ENCODE measurements around the gene SLC25A17. TPM values are rescaled to one million over a fixed set of nuclear protein-coding genes. Genes with fewer than 3 reads are reported as not detected.

SLC25A17 gene
- total RNA-seq (2022; extraction: Qiagen RNA extraction; ENCODE audit: low read depth): 19.2 to 25.1 TPM (median 20.8 TPM) in 5 replicates

DNA sequence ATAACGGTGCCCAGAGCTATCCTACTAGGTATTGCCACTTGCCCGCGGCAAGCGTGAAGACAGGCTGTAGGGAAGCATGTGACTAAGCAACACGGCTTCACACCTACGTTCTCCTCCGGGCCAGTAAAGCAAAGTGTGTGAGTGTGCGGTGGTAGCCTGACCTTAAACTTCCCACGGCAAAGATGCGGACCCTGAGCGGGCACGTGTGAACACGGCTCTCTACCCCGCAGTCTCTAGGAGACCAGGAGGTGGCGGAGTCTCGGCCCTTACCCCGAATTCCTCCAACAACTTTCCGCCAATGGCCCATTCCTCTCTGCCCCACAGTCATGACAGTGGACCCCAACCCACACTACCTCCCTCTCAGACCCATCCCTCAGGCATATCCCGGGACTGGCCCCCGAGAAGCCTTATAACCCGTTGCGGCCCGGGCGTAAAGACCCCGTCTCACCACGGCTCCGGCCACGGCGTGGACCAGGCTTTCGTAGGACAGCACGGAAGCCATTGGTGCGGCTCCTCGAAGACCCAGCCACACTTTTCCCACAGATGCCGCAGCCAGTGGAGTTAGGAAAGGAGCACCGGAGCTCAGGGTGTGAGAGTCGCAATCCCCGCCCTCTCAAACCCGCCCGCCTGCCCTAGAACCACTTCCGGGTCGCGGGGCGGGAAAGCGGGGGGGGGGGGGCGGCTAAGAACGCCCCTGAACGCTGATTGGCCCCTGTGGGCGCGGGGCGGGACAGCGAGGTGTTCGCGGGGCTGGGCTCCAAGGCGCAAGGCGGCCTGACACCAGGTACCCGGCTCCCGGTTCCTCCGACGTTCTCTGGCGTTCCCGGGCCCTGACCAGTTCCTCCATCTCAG is at the start of gene SLC25A17:
SLC25A17 (minus strand) TSS at position 600 of the 852 bp plus-strand sequence; CDS start at position 502, 98 bp downstream.

DNA sequence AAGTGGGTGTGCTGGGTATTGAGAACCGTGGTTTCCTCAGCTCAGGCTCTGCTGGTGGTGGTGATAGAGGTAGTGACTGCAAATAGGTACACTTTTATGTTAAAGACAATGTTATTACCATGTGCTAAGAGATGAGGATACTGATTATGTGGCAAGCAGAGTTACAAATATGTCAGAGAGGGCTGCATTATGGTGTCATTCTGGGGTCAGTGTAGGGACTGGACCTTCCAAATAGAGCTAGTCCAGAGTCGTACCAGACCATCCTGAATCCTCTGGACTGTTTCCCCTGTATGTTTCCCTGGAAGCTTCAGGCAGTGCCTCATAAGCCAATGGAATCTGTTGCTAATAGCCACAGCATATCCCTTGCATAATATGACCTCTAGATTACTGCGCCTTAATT is 42.9 kb upstream of the SLC25A17 start, which contains the start of gene DNAJB7:
DNAJB7 (minus strand) TSS at position 101 of the 400 bp plus-strand sequence. CDS start 119 bp downstream, outside the sequence.

DNA sequence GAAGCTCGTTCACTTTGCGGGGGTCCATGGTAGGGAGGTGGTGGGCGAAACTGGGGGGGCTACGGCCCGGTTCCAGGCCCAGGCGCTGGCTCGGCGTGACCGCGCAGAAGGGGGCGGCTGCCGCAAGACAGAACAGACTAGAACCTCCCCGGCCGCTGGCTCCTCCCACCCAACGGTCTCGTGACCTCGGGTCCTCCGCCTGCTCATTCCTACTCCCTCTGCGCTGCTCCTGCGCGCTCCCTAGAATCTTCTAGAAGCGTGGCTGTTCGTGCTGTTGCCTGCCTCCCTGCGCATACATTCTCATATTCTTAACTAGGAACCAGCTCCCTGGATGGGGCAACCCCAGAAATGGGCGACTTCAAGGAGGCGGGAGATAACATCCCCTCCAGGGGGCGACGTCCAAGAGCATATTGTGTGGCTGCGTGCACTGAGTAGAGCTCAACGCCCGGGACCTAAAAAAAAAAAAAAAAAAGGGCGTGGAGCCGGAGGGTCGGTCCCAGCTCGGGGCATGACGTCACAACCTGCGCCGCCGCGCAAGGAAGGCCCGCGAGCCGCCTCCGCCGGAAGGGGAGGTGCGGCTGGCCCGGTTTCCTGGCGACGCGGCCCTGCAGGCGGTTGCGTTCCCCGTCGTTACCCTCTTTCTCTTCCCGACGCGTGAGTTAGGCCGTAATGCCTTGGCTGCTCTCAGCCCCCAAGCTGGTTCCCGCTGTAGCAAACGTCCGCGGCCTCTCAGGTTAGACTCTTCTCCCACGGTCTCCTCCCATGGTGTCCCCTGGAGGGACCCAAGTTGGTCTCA is 37.6 kb upstream of the SLC25A17 start, which contains the start of the genes ST13 and XPNPEP3:
ST13 (minus strand) TSS at position 127 of the 796 bp plus-strand sequence; CDS start at position 28, 99 bp downstream.
XPNPEP3 (plus strand) TSS at position 636 of the 796 bp plus-strand sequence; CDS start at position 670, 34 bp downstream.

Other genes starting within 250 kb of the SLC25A17 start
- gene MRTFA, start 182.6 kb downstream of the SLC25A17 start, total RNA-seq (2022; extraction: Qiagen RNA extraction; ENCODE audit: low read depth): 32.1 to 61.6 TPM (median 49.9 TPM) in 5 replicates
- not detected in 5 replicates for gene MCHR1, start 139.9 kb downstream of the SLC25A17 start, total RNA-seq (2022; extraction: Qiagen RNA extraction; ENCODE audit: low read depth)
- gene ST13, start 37.3 kb upstream of the SLC25A17 start, total RNA-seq (2022; extraction: Qiagen RNA extraction; ENCODE audit: low read depth): 152 to 216 TPM (median 168 TPM) in 5 replicates
- gene XPNPEP3, start 37.8 kb upstream of the SLC25A17 start, total RNA-seq (2022; extraction: Qiagen RNA extraction; ENCODE audit: low read depth): 5.7 to 9.9 TPM (median 9.4 TPM) in 5 replicates
- gene DNAJB7, start 42.8 kb upstream of the SLC25A17 start, total RNA-seq (2022; extraction: Qiagen RNA extraction; ENCODE audit: low read depth): not detected in 5 replicates
- gene RBX1, start 132.0 kb upstream of the SLC25A17 start, total RNA-seq (2022; extraction: Qiagen RNA extraction; ENCODE audit: low read depth): 45.6 to 53.9 TPM (median 50.4 TPM) in 5 replicates